NCI-H1417 treated with DMSO at 0.1 percent for 48 hours (cell line): ENCODE measurements around the gene UTP18.
"Not testable (repeated sequence)": the region's sequence is repeated elsewhere in the genome, so short reads cannot be mapped to it uniquely, and the experiment has no call there.

ENCODE experiments used
- DNase-seq: peaks from one replicate; lab custom pipeline; 2025; lab: John Stamatoyannopoulos, UW

Gene UTP18

GRCh38 chr17:51330861-51331503 is 70.6 kb downstream of the UTP18 start:
- DNase-seq: not testable (repeated sequence)

GRCh38 chr17:51335006-51335590 is 74.8 kb downstream of the UTP18 start:
- DNase-seq: no peak

- no peak for DNase-seq
These were observed 75.8 kb downstream of the UTP18 start for GRCh38 chr17:51335883-51336822.

- DNase-seq: no peak
These were observed 81.1 kb downstream of the UTP18 start for GRCh38 chr17:51341457-51341856.

GRCh38 chr17:51342257-51342656 is 81.9 kb downstream of the UTP18 start:
- no peak for DNase-seq

DNA sequence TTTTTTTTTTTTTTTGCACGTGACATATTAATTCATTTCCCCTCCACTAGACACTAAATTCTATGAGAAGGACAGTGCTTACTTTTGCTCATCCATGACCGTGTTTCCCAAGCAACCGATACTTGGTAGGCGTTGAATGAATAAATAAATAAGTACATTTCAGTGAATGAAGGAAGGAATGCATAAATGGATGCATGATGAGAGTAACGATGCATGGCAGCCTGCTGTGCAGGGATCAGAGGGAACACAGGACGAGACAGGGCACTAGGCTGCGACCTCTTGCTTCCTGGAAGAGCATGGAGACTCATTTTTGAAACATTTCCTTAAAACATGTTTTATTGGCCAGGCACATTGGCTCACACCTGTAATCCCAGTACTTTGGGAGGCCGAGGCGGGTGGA is 84.2 kb downstream of the UTP18 start:
- no peak for DNase-seq

GRCh38 chr17:51346218-51346982 is 86.1 kb downstream of the UTP18 start:
- no peak for DNase-seq
